ENCODE results near the gene DNAAF9. TPM values are rescaled to one million over a fixed set of nuclear protein-coding genes. Genes with fewer than 3 reads are reported as not detected.
"Not testable (repeated sequence)": the region's sequence is repeated elsewhere in the genome, so short reads cannot be mapped to it uniquely, and the experiment has no call there.

Gene DNAAF9
- polyA plus RNA-seq, 4 donors: 1.4 to 9.6 (median 3.5) TPM

DNA sequence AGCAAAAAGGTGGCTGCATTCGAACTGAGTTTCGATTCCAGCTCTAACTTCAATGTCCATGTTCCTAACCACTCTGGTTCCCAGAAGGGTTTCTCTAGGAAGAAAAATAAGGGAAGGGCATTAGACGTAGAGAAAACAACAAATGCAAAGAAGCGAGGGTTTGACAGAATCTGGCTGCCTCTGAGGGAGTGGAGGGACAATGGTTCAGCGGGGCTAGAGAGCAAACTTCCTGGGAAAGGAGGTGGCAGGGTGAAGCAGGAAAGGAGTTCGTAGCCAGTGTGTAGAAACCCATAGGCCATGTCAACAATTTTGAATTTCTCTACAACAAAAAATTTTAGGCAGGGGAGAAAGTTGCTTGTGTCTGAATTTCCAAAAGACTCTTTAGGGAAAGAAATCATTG, 14.5 kb upstream of the DNAAF9 start:
- no peaks in the 10 kb centered on the region for H3K36me3 ChIP-seq (ENCODE audit: control insufficient read depth in 3 of 3, insufficient read depth in 2 of 3, low read depth in 1 of 3, low read length in 3 of 3)
- FAIRE-seq (no peak), DNase-seq (no peak)
- H3K27me3 ChIP-seq (ENCODE audit: control insufficient read depth in 3 of 3, insufficient read depth in 3 of 3, low read length in 3 of 3): no peaks in the 10 kb centered on the region
- H3K4me3 ChIP-seq (ENCODE audit: low read depth in 1 of 3, low read length in 3 of 3): no peak overlapping the region
- peaks cover 0 to 3% (median 0%) of the 10 kb centered on the region in 3 donors for H3K4me1 ChIP-seq (ENCODE audit: control insufficient read depth in 3 of 3, insufficient read depth in 2 of 3, low read depth in 1 of 3, low read length in 2 of 3)
- no peaks in the 10 kb centered on the region for H3K9me3 ChIP-seq (ENCODE audit: control insufficient read depth in 2 of 2, insufficient read depth in 1 of 2, low read depth in 1 of 2, low read length in 1 of 2)
- H3K27ac ChIP-seq (ENCODE audit: low read depth in 1 of 3, low read length in 2 of 3): no peak overlapping the region
- 80 to 93% (median 91%) methylated on average over 6 of the region's 6 CpGs for WGBS, 3 donors

DNA sequence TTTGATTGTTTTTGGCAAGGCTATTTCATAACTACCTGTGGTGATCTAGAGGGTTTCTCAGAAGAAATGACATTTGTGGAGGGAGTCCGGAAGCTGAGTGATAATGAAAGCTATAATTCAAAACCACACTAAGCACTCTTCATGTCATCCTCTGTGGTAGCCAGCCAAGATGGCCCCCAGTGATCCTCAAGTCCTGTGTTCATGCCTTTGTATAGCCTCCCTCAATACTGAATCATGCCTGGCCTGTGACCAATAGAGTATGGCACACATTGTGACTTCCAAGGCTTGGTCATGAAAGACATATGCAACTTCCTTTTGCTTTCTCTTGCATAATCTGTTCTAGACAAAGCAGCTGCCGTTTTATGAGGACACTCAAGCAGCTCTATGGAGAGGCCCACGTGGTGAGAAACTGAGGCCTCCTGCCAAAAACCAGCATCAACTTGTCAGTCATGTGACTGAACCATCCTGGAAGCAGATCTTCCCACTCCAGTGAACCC, 12.8 kb upstream of the DNAAF9 start:
- H3K27me3 ChIP-seq (ENCODE audit: control insufficient read depth in 3 of 3, insufficient read depth in 3 of 3, low read length in 3 of 3): no peaks in the 10 kb centered on the region
- no peaks in the 10 kb centered on the region for H3K36me3 ChIP-seq (ENCODE audit: control insufficient read depth in 3 of 3, insufficient read depth in 2 of 3, low read depth in 1 of 3, low read length in 3 of 3)
- H3K4me3 ChIP-seq (ENCODE audit: low read depth in 1 of 3, low read length in 3 of 3): no peak overlapping the region
- no peak for FAIRE-seq
- peaks cover 0 to 10% of the 10 kb centered on the region in 2 donors for H3K9me3 ChIP-seq (ENCODE audit: control insufficient read depth in 2 of 2, insufficient read depth in 1 of 2, low read depth in 1 of 2, low read length in 1 of 2)
- WGBS, 3 donors: 26 to 35% (median 34%) methylated on average over 3 of the region's 3 CpGs
- H3K27ac ChIP-seq (ENCODE audit: low read depth in 1 of 3, low read length in 2 of 3): peak overlapping the region in 2 of 3 donors; percentile 2 to 39
- peak in 1 of 2 donors; percentile 47 for DNase-seq
- peaks cover 0 to 3% (median 0%) of the 10 kb centered on the region in 3 donors for H3K4me1 ChIP-seq (ENCODE audit: control insufficient read depth in 3 of 3, insufficient read depth in 2 of 3, low read depth in 1 of 3, low read length in 2 of 3)

DNA sequence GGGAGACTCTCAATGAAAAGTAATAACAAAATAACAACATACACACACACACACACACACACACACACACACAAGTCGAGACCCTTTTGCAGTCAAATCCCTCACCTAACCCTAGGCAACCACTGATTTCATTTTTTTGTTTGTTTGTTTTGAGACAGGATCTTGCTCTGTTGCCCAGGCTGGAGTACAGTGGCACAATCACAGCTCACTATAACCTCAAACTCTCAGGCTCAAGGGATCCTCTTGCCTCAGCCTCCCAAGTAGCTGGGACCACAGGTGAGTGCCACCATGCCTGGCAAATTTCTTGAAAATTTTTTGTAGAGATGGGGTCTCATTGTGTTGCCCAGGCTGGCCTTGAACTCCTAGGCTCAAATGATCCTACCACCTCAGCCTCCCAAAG, 10.7 kb upstream of the DNAAF9 start:
- H3K36me3 ChIP-seq (ENCODE audit: control insufficient read depth in 3 of 3, insufficient read depth in 2 of 3, low read depth in 1 of 3, low read length in 3 of 3); H3K4me1 ChIP-seq (ENCODE audit: control insufficient read depth in 3 of 3, insufficient read depth in 2 of 3, low read depth in 1 of 3, low read length in 2 of 3); H3K27me3 ChIP-seq (ENCODE audit: control insufficient read depth in 3 of 3, insufficient read depth in 3 of 3, low read length in 3 of 3); DNase-seq; H3K27ac ChIP-seq (ENCODE audit: low read depth in 1 of 3, low read length in 2 of 3); FAIRE-seq; H3K4me3 ChIP-seq (ENCODE audit: low read depth in 1 of 3, low read length in 3 of 3): not testable (repeated sequence)
- H3K9me3 ChIP-seq (ENCODE audit: control insufficient read depth in 2 of 2, insufficient read depth in 1 of 2, low read depth in 1 of 2, low read length in 1 of 2): peaks cover 0 to 17% of the 10 kb centered on the region in 2 donors
- WGBS, 3 donors: 73 to 91% (median 74%) methylated on average over 1 of the region's 1 CpG

DNA sequence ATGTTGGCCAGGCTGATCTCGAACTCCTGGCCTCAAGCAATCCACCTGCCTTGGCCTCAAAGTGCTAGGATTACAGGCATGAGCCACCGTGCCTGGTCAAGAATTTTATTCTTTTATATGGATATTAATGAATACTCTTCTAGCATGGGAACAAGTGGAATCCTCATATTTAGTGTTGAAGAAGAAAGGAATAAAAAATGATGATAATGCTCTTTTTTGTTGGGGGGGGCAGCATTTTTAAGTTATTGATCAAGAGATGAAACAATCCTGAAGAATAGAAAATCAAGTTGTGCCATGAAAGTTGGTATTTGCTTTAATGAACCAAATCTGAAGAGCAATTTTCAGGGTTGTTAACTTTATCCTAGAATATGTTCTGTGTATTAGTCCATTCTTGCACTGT, 6.7 kb upstream of the DNAAF9 start:
- FAIRE-seq (no peak), DNase-seq (no peak)
- Histone ChIP-seq H3K9me3 (ENCODE audit: control insufficient read depth in 2 of 2, insufficient read depth in 1 of 2, low read depth in 1 of 2, low read length in 1 of 2) (peaks cover 0 to 17% of the 10 kb centered on the region in 2 donors), H3K4me3 (ENCODE audit: low read depth in 1 of 3, low read length in 3 of 3) (no peak overlapping the region), H3K4me1 (ENCODE audit: control insufficient read depth in 3 of 3, insufficient read depth in 2 of 3, low read depth in 1 of 3, low read length in 2 of 3) (no peaks in the 10 kb centered on the region), H3K36me3 (ENCODE audit: control insufficient read depth in 3 of 3, insufficient read depth in 2 of 3, low read depth in 1 of 3, low read length in 3 of 3) (no peaks in the 10 kb centered on the region), H3K27ac (ENCODE audit: low read depth in 1 of 3, low read length in 2 of 3) (no peak overlapping the region), H3K27me3 (ENCODE audit: control insufficient read depth in 3 of 3, insufficient read depth in 3 of 3, low read length in 3 of 3) (no peaks in the 10 kb centered on the region)
- 84 to 94% (median 86%) methylated on average over 2 of the region's 2 CpGs for WGBS, 3 donors

DNA sequence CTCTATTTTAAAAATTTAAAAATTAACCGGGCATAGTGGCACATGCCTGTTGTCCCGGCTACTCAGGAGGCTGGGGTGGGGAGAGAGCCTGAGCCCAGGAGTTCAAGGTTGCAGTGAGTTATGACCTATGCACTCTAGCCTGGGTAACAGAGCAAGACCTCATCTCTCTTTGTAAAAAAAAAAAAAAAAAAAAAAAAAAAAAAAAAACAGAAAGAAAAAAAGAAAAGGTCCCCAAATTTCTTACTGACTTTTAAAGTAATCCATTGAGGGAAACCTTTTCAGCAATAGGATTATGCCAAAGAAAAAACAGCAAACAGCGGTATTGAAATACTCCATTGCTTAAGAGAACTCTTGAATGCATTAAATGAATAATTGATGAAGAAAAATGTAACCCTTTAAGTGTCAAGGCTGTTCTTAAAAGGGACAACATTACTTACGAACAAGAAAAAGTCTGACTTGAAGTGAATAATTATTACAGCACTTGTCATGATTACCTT, 6.0 kb upstream of the DNAAF9 start:
- no peaks in the 10 kb centered on the region for H3K27me3 ChIP-seq (ENCODE audit: control insufficient read depth in 3 of 3, insufficient read depth in 3 of 3, low read length in 3 of 3)
- no peak overlapping the region for H3K27ac ChIP-seq (ENCODE audit: low read depth in 1 of 3, low read length in 2 of 3)
- 56 to 81% (median 72%) methylated on average over 4 of the region's 4 CpGs for WGBS, 3 donors
- no peaks in the 10 kb centered on the region for H3K36me3 ChIP-seq (ENCODE audit: control insufficient read depth in 3 of 3, insufficient read depth in 2 of 3, low read depth in 1 of 3, low read length in 3 of 3)
- no peaks in the 10 kb centered on the region for H3K4me1 ChIP-seq (ENCODE audit: control insufficient read depth in 3 of 3, insufficient read depth in 2 of 3, low read depth in 1 of 3, low read length in 2 of 3)
- H3K4me3 ChIP-seq (ENCODE audit: low read depth in 1 of 3, low read length in 3 of 3): no peak overlapping the region
- FAIRE-seq (no peak), DNase-seq (no peak)
- H3K9me3 ChIP-seq (ENCODE audit: control insufficient read depth in 2 of 2, insufficient read depth in 1 of 2, low read depth in 1 of 2, low read length in 1 of 2): peaks cover 0 to 17% of the 10 kb centered on the region in 2 donors

DNA sequence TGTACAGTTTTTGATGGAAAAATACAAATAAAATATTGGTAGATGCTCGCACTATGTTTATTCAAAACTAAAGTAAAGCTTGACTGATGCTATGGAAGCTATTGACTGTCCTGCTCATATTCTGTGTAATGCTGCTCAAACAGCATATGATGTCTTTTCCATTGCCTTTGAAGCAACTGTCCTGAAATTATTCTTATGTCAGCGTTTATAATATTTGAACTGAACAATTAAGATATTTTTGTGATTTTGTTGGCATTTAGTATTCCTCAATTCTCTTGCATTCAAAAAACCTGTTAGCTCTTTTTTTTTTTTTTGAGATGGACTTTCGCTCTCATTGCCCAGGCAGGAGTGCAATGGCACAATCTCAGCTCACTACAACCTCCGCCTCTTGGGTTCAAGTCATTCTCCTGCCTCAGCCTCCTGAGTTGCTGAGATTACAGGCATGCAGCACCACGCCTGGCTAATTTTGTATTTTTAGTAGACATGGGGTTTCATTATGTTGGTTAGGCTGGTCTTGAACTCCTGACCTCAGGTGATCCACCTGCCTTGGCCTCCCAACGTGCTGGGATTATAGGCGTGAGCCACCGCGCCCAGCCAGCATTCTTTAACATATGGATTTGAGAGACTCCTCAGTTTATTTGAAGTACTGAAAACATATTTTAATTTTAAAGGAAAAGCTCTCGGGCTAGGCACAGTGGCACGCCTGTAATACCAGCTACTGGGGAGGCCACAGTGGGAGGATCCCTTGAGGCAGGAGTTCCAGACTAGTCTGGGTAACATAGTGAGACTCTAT, 5.3 kb upstream of the DNAAF9 start:
- DNase-seq (no peak), FAIRE-seq (no peak)
- 69 to 85% (median 80%) methylated on average over 11 of the region's 11 CpGs for WGBS, 3 donors
- Histone ChIP-seq H3K27ac (ENCODE audit: low read depth in 1 of 3, low read length in 2 of 3) (no peak overlapping the region), H3K27me3 (ENCODE audit: control insufficient read depth in 3 of 3, insufficient read depth in 3 of 3, low read length in 3 of 3) (no peaks in the 10 kb centered on the region), H3K9me3 (ENCODE audit: control insufficient read depth in 2 of 2, insufficient read depth in 1 of 2, low read depth in 1 of 2, low read length in 1 of 2) (peaks cover 0 to 17% of the 10 kb centered on the region in 2 donors), H3K36me3 (ENCODE audit: control insufficient read depth in 3 of 3, insufficient read depth in 2 of 3, low read depth in 1 of 3, low read length in 3 of 3) (no peaks in the 10 kb centered on the region), H3K4me1 (ENCODE audit: control insufficient read depth in 3 of 3, insufficient read depth in 2 of 3, low read depth in 1 of 3, low read length in 2 of 3) (no peaks in the 10 kb centered on the region), H3K4me3 (ENCODE audit: low read depth in 1 of 3, low read length in 3 of 3) (no peak overlapping the region)

DNA sequence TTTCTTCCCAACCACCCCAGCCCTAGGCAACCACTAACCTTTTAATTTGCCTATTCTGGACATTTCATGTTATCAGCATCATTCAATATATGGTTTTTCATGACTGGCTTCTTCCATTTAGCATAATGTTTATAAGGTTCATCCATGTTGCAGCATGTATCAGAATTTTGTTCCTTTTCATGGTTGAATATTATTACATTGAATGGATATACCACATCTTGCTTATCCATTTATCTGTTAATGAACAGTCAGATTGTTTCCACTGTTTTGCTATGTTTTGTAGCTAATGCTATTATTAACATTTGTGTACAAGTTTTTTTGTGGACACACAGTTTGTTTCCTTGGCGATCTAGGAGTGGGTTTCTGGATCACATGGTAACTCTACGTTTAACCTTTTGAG, 3.0 kb upstream of the DNAAF9 start:
- peaks cover 0 to 5% (median 0%) of the 10 kb centered on the region in 3 donors for H3K4me1 ChIP-seq (ENCODE audit: control insufficient read depth in 3 of 3, insufficient read depth in 2 of 3, low read depth in 1 of 3, low read length in 2 of 3)
- H3K27me3 ChIP-seq (ENCODE audit: control insufficient read depth in 3 of 3, insufficient read depth in 3 of 3, low read length in 3 of 3): no peaks in the 10 kb centered on the region
- FAIRE-seq (no peak), DNase-seq (no peak)
- no peaks in the 10 kb centered on the region for H3K36me3 ChIP-seq (ENCODE audit: control insufficient read depth in 3 of 3, insufficient read depth in 2 of 3, low read depth in 1 of 3, low read length in 3 of 3)
- H3K27ac ChIP-seq (ENCODE audit: low read depth in 1 of 3, low read length in 2 of 3): no peak overlapping the region
- no peak overlapping the region for H3K4me3 ChIP-seq (ENCODE audit: low read depth in 1 of 3, low read length in 3 of 3)
- 84 to 95% (median 90%) methylated on average over 2 of the region's 2 CpGs for WGBS, 3 donors
- peaks cover 0 to 9% of the 10 kb centered on the region in 2 donors for H3K9me3 ChIP-seq (ENCODE audit: control insufficient read depth in 2 of 2, insufficient read depth in 1 of 2, low read depth in 1 of 2, low read length in 1 of 2)

DNA sequence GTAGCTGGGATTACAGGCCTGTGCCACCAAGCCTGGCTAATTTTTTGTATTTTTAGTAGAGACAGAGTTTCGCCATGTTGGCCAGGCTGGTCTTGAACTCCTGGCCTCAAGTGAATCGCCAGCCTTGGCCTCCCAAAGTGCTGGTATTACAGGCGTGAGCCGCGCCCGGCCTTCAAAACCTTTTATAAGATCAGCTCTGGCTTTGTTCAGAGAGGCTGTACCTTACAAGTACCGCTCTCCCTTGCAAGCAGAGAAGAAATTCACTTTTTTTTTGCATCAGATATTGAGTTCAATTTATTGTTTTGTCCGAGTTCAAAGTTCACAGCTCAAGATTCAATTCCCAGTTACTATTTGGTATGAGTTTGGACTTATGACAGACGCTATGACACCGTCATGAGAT, 1.9 kb upstream of the DNAAF9 start:
- WGBS, 3 donors: 54 to 79% (median 64%) methylated on average over 10 of the region's 10 CpGs
- Histone ChIP-seq H3K36me3 (ENCODE audit: control insufficient read depth in 3 of 3, insufficient read depth in 2 of 3, low read depth in 1 of 3, low read length in 3 of 3) (no peaks in the 10 kb centered on the region), H3K4me3 (ENCODE audit: low read depth in 1 of 3, low read length in 3 of 3) (no peak overlapping the region), H3K4me1 (ENCODE audit: control insufficient read depth in 3 of 3, insufficient read depth in 2 of 3, low read depth in 1 of 3, low read length in 2 of 3) (peaks cover 0 to 5% (median 0%) of the 10 kb centered on the region in 3 donors), H3K9me3 (ENCODE audit: control insufficient read depth in 2 of 2, insufficient read depth in 1 of 2, low read depth in 1 of 2, low read length in 1 of 2) (no peaks in the 10 kb centered on the region), H3K27me3 (ENCODE audit: control insufficient read depth in 3 of 3, insufficient read depth in 3 of 3, low read length in 3 of 3) (no peaks in the 10 kb centered on the region), H3K27ac (ENCODE audit: low read depth in 1 of 3, low read length in 2 of 3) (no peak overlapping the region)
- DNase-seq: peak; percentile 17 to 49
- no peak for FAIRE-seq

Data from small intestine (tissue), 7 donors.